ENCODE data around the gene COA3.

DNA sequence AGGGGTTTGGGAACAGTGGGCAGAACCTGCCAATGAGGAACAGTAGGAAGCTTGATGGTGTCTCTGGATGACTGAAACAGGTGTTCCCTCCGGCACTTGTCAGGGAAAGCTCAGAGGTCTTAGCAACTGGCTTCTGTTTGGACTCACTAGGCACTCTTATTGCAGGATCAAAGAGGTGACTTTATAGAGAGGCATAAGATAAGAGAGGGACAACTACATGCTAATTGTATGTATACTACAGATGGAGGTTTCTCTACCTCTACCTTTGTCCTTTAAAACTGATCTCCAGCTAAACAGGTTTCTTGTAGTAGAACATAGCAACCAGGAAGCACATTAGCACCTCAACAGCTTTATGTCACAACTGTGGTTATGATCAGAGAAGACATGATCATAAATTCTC is 7.7 kb upstream of the COA3 start:
- TF ChIP-seq, protein P1, sequence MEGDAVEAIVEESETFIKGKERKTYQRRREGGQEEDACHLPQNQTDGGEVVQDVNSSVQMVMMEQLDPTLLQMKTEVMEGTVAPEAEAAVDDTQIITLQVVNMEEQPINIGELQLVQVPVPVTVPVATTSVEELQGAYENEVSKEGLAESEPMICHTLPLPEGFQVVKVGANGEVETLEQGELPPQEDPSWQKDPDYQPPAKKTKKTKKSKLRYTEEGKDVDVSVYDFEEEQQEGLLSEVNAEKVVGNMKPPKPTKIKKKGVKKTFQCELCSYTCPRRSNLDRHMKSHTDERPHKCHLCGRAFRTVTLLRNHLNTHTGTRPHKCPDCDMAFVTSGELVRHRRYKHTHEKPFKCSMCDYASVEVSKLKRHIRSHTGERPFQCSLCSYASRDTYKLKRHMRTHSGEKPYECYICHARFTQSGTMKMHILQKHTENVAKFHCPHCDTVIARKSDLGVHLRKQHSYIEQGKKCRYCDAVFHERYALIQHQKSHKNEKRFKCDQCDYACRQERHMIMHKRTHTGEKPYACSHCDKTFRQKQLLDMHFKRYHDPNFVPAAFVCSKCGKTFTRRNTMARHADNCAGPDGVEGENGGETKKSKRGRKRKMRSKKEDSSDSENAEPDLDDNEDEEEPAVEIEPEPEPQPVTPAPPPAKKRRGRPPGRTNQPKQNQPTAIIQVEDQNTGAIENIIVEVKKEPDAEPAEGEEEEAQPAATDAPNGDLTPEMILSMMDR (IDR thresholded peaks at IDR 0.05; ENCODE audit: insufficient read depth, low read length), result no peak
- TF ChIP-seq POLR2AphosphoS5 (IDR thresholded peaks at IDR 0.05; ENCODE audit: low read depth) (no peak), GABPA (IDR thresholded peaks at IDR 0.05; ENCODE audit: low read depth) (no peak)
- TF ChIP-seq, protein P2, sequence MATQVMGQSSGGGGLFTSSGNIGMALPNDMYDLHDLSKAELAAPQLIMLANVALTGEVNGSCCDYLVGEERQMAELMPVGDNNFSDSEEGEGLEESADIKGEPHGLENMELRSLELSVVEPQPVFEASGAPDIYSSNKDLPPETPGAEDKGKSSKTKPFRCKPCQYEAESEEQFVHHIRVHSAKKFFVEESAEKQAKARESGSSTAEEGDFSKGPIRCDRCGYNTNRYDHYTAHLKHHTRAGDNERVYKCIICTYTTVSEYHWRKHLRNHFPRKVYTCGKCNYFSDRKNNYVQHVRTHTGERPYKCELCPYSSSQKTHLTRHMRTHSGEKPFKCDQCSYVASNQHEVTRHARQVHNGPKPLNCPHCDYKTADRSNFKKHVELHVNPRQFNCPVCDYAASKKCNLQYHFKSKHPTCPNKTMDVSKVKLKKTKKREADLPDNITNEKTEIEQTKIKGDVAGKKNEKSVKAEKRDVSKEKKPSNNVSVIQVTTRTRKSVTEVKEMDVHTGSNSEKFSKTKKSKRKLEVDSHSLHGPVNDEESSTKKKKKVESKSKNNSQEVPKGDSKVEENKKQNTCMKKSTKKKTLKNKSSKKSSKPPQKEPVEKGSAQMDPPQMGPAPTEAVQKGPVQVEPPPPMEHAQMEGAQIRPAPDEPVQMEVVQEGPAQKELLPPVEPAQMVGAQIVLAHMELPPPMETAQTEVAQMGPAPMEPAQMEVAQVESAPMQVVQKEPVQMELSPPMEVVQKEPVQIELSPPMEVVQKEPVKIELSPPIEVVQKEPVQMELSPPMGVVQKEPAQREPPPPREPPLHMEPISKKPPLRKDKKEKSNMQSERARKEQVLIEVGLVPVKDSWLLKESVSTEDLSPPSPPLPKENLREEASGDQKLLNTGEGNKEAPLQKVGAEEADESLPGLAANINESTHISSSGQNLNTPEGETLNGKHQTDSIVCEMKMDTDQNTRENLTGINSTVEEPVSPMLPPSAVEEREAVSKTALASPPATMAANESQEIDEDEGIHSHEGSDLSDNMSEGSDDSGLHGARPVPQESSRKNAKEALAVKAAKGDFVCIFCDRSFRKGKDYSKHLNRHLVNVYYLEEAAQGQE (IDR thresholded peaks at IDR 0.05; ENCODE audit: insufficient replicate concordance, low read depth), result no peak
